ENCODE data around the gene GRAMD2A. TPM values are rescaled to one million over a fixed set of nuclear protein-coding genes. Genes with fewer than 3 reads are reported as not detected.
A peak's percentile ranks its signal among the peaks of the same experiment; 100 is the strongest.

The GRAMD2A gene
- total and polyA plus RNA-seq, 8 donors = 6.2 to 36.1 (median 8.9) TPM

DNA sequence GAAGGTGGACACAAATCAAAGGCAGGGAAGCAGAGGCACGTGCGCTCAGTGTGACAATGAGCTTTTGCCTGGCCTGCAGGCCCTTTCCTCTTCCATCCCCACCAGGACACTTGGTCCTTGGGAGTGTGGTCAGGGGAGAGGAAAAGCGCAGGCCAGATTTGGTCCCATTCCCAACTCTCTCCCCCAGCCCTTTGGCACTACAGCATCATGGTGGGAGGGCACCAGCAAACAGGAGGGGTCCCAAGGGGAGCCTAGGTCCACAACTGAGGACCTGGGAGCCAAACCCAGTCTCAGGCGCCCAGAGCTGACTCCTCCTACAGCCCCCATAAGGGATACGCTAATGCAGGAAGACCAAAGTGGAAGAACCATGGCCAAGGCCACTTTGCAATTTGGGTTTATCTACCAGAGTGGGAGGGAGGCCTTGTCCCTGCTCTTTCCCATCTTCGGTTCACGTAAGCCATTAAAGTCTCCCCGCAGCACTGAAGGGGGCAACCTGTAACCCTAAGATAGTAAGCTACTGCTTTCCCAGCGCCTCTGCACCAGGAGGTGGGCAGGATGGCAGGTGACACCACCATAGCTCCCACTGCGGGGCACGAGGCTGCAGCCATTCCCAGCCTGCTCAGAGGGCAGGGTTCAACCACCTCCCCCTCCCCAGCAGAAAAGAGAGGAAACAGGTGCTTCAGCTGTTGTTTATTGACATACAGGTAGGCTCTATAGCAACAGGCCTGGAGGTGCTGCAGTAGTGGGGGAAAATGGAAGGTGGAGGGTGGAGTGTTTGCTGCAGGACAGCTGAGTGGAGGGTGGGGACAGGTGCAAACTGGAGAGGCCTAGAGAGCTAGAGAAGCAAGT lies 993 bp upstream of the GRAMD2A start:
- TF ChIP-seq, protein P1, sequence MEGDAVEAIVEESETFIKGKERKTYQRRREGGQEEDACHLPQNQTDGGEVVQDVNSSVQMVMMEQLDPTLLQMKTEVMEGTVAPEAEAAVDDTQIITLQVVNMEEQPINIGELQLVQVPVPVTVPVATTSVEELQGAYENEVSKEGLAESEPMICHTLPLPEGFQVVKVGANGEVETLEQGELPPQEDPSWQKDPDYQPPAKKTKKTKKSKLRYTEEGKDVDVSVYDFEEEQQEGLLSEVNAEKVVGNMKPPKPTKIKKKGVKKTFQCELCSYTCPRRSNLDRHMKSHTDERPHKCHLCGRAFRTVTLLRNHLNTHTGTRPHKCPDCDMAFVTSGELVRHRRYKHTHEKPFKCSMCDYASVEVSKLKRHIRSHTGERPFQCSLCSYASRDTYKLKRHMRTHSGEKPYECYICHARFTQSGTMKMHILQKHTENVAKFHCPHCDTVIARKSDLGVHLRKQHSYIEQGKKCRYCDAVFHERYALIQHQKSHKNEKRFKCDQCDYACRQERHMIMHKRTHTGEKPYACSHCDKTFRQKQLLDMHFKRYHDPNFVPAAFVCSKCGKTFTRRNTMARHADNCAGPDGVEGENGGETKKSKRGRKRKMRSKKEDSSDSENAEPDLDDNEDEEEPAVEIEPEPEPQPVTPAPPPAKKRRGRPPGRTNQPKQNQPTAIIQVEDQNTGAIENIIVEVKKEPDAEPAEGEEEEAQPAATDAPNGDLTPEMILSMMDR (IDR thresholded peaks at IDR 0.05) = no peak
- ATAC-seq = peak; percentile 63
- intact Hi-C loops (cut with DNase I) = no loop called here
- Histone ChIP-seq H3K4me3 (no peak overlapping the region), H3K27me3 (peaks cover 0 to 27% of the 10 kb centered on the region in 2 donors), H3K27ac (peak overlapping the region; percentile 39 to 68), H3K36me3 (peaks cover 0 to 58% of the 10 kb centered on the region in 2 donors), H3K9me3 (no peaks in the 10 kb centered on the region), H3K4me1 (peaks cover 12 to 56% of the 10 kb centered on the region in 2 donors)
- DNase-seq = peak in 1 of 4 donors; percentile 76

DNA sequence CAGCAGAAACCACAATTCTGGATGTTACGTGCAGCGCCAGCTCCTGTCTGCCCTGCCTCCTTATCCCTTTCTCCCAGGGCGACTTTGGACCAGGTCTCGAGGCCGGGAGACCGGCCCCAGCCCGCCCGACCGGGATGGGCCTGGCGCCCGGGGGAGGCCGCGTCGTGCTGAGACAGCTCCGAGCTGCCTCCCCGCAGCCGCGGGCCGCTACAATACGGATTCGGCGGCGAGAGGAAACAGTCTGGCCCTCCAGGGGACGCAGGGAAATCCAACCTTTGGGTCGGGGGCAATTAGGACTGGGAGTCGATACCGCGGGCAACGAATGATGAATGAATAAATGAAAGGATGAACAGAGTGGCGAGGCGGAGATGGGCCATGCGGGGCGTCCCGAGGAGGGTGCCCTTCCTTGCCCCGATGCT lies 537 bp downstream of the GRAMD2A start:
- Histone ChIP-seq H3K9me3 (no peaks in the 10 kb centered on the region), H3K4me1 (peaks cover 12 to 56% of the 10 kb centered on the region in 2 donors), H3K4me3 (peak overlapping the region; percentile 45 to 50), H3K27me3 (peaks cover 0 to 27% of the 10 kb centered on the region in 2 donors), H3K27ac (peak overlapping the region; percentile 69 to 71), H3K36me3 (peaks cover 0 to 43% of the 10 kb centered on the region in 2 donors)
- intact Hi-C loops (cut with DNase I) = no loop called here
- TF ChIP-seq, protein P1 (IDR thresholded peaks at IDR 0.05) = no peak
- ATAC-seq (peak; percentile 6), DNase-seq (peak in 1 of 4 donors; percentile 81)

DNA sequence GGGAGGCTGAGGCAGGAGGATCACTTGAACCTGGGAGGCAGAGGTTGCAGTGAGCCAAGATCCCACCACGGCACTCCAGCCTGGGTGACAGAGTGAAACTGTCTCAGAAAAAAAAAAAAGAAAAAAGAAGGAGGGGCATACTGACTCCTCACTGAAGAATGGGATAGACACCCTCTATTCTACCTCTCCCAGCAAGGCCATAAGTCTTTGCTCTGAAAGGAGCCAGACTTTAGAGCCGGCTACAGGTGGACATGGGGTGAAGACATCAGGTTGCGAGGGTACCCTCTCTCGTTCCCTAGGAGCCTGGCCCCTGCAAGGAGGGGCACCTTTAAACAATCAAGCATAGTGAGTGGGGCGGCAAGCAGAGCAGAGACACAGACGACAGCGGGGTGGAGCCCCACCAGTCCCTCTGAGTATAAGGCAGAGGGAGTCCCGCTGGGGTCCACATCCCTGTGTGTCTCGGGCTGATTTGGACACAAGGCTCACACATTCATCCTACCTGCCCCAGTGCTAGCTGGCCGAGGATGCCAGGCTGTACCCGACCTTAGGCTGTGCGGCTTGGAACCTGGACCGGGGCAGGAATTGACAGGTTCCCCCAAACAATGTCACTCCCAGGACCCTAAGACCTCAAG lies 1.1 kb downstream of the GRAMD2A start:
- no peak for DNase-seq
- peaks cover 0 to 37% of the 10 kb centered on the region in 2 donors for H3K36me3 ChIP-seq
- peaks cover 0 to 27% of the 10 kb centered on the region in 2 donors for H3K27me3 ChIP-seq
- ATAC-seq = peak; percentile 1
- peak overlapping the region; percentile 45 to 50 for H3K4me3 ChIP-seq
- peaks cover 12 to 56% of the 10 kb centered on the region in 2 donors for H3K4me1 ChIP-seq
- intact Hi-C loops (cut with DNase I) = no loop called here
- no peaks in the 10 kb centered on the region for H3K9me3 ChIP-seq
- TF ChIP-seq, protein P1 (IDR thresholded peaks at IDR 0.05) = no peak
- H3K27ac ChIP-seq = peak overlapping the region; percentile 69 to 71

DNA sequence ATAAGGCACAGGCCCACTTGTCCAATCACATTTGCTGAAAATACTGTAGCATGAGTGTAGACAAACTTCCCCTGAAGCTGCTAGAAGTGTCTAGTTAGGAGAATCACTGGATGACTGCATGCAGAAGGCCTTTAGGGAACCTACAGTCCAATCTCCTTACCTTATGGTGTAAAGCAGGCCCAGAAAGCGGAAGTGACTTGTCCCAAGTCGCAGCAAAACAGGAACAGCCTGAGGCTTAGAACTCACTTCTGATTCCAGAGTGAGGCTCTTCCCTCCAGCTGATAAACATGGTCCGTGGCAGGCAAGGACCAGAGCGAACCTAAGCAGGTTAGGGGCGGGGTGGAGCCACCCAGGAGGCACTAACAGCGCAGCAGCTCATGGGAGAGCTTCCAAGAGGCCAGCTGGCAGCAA lies 2.5 kb downstream of the GRAMD2A start:
- TF ChIP-seq, protein P1 (IDR thresholded peaks at IDR 0.05) = no peak
- H3K4me3 ChIP-seq = no peak overlapping the region
- no peaks in the 10 kb centered on the region for H3K9me3 ChIP-seq
- H3K27ac ChIP-seq = peak overlapping the region; percentile 39 to 61
- peaks cover 0 to 23% of the 10 kb centered on the region in 2 donors for H3K36me3 ChIP-seq
- ATAC-seq (peak; percentile 16), DNase-seq (peak in 1 of 4 donors; percentile 54)
- intact Hi-C loops (cut with DNase I) = no loop called here
- peaks cover 12 to 47% of the 10 kb centered on the region in 2 donors for H3K4me1 ChIP-seq
- peaks cover 0 to 27% of the 10 kb centered on the region in 2 donors for H3K27me3 ChIP-seq
